IPS-NIHi7 (cell line): ENCODE measurements around the gene SSTR5.
"Not testable (repeated sequence)": the region's sequence is repeated elsewhere in the genome, so short reads cannot be mapped to it uniquely, and the experiment has no call there.

Experiments
- DNase-seq: peaks from one replicate; pipeline ENCODE4 v3.0.0; 2012; ENCODE audit warnings: mixed read lengths; ENCODE audit errors: extremely low spot score

The SSTR5 gene

GRCh38 chr16:1073566-1074378, 1.2 kb downstream of the SSTR5 start:
- DNase-seq: no peak

DNA sequence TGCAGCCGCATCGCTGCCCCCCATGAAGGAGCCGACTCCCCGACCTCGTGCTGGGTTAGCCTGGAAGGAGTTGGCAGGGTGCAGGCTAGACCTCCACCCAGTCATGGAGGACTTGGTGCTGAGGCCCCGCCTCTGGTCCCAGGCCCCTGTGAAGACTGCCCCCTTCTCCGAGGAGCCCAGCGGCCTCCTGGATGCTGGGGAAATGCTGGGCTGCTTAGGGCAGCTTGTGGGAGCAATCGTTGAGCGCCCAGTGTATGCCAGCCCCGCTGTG, 1.8 kb downstream of the SSTR5 start:
- no peak for DNase-seq

GRCh38 chr16:1075546-1075945, 3.0 kb downstream of the SSTR5 start:
- DNase-seq: no peak

- DNase-seq: no peak
Measured at GRCh38 chr16:1076801-1077576, 4.4 kb downstream of the SSTR5 start.

GRCh38 chr16:1077877-1078578, 5.5 kb downstream of the SSTR5 start:
- DNase-seq: no peak

- DNase-seq: no peak
Measured at GRCh38 chr16:1078579-1079021, 6.1 kb downstream of the SSTR5 start.

DNA sequence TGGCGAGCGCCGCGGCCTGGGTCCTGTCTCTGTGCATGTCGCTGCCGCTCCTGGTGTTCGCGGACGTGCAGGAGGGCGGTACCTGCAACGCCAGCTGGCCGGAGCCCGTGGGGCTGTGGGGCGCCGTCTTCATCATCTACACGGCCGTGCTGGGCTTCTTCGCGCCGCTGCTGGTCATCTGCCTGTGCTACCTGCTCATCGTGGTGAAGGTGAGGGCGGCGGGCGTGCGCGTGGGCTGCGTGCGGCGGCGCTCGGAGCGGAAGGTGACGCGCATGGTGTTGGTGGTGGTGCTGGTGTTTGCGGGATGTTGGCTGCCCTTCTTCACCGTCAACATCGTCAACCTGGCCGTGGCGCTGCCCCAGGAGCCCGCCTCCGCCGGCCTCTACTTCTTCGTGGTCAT, 6.8 kb downstream of the SSTR5 start:
- DNase-seq: no peak

DNA sequence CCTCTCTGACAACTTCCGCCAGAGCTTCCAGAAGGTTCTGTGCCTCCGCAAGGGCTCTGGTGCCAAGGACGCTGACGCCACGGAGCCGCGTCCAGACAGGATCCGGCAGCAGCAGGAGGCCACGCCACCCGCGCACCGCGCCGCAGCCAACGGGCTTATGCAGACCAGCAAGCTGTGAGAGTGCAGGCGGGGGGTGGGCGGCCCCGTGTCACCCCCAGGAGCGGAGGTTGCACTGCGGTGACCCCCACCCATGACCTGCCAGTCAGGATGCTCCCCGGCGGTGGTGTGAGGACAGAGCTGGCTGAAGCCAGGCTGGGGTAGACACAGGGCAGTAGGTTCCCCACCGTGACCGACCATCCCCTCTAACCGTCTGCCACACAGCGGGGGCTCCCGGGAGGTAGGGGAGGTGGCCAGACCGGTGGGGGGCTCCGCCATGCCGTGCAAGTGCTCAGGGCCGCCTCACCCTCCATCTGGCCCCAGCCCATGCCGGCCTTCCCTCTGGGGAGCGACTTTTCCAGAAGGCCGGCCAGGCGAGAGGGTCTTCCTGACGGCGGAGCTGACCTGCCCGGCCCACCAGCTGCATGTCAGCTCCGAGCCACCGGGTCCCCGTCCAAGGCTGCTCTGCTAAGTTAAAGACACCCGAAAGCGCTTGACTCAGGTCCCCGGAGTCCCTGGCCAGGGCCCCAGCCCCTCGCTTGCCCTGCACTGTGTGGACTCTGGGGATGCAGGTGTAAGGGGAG, 7.4 kb downstream of the SSTR5 start:
- no peak for DNase-seq

GRCh38 chr16:1080801-1081733, 8.5 kb downstream of the SSTR5 start:
- peak; percentile 67 for DNase-seq

DNA sequence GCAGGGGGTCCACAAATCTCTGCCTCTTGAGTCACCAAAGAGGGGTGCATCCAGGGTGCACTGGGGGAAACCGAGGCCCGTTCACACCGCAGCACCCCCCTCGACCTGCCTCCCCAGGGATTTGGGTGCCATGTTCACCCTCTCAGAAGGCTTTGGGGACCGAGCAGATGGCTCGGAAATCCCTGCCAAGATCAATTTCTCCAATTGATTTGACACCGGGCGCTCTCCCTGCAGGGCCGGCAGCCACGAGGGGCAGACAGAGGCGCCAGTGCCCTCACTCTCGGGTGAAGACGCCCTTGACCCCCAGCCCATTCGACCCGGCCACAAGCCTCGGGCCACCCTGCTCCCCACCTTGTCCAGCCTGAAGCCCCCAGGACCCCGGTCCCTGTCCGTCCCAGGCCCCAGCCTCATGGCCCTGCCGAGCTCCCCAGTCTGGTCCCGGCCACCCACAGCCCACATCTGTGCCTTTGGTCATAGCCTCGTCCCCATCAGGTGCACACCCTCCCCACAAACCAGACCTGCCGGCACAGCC, 9.3 kb downstream of the SSTR5 start:
- DNase-seq: no peak

GRCh38 chr16:1082266-1082951, 9.9 kb downstream of the SSTR5 start:
- no peak for DNase-seq

GRCh38 chr16:1082952-1083675, 10.6 kb downstream of the SSTR5 start:
- DNase-seq: no peak

DNA sequence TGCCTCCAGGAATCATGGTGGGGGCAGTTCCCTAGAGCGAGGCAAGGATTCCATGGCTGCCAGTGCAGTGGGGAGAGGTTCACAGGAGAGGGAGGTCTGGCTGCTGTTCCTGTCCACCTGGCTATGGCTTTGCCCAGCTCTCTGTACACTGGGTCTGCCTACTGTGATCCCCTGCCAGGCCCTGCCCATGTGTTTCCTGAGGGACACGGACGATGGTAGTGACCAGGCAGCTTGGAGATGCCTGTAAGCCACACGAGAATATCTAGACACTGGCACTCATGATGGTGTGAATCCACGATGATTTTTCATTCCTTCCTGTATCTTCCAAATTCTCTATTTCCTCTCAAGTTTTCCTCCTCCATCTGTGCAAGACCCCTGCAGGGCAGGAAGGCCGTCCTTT, 12.4 kb downstream of the SSTR5 start:
- no peak for DNase-seq

DNA sequence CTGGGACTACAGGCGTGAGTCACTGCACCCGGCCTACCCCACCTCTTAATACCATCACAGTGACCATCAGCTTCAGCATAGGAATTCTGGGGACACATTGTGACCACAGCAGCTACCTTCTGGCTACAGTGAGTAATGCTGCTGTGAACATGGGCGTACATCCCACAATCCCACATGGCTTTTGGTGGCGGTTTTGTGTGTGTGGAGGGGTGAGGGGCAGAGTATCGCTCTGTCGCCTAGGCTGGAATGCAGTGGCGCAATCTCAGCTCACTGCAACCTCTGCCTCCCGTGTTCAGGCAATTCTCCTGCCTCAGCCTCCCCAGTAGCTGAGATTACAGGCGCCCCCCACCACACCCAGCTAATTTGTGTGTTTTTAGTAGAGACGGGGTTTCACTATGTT, 13.9 kb downstream of the SSTR5 start:
- not testable (repeated sequence) for DNase-seq

GRCh38 chr16:1088295-1089170, 16.0 kb downstream of the SSTR5 start:
- no peak for DNase-seq

DNA sequence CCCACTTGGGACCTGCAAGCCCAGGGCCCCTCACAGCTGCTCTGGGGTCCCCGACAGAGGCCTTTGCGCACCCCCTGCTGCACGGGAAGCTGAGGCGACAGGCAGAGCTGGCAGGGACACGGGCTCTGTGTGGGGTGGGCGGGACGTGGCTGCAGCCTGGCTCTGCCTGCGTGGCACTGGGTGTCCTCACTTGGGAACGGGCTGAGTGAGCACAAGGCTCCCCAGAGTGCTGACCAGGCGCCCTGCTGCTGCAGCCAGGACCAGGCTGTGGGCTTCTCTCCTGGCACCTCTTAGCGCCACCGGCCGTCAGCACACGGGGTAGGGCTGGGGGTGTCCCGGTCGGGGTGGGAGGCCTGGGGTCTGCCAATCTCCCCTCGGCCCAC, 16.9 kb downstream of the SSTR5 start:
- no peak for DNase-seq

- no peak for DNase-seq
Measured at GRCh38 chr16:1089822-1090619, 17.5 kb downstream of the SSTR5 start.
